OCI-LY3 (cell line): ENCODE data around the gene NRXN2.

ENCODE experiments used
- H2AFZ ChIP-seq: fragments of 200-600, 300-600 bp; shearing (Covaris generic); 2 replicates; pipeline ENCODE4 v1.6.0; 2014; ENCODE audit warnings: antibody characterized with exemption, low read depth, low read length
- H3K27ac ChIP-seq: fragments of 200-600, 300-600 bp; sonication (generic); 2 replicates; pipeline ENCODE4 v1.5.1; 2014; ENCODE audit warnings: mild to moderate bottlenecking, low read length, moderate library complexity, mixed read lengths
- H3K27me3 ChIP-seq: fragments of 200-600, 300-600 bp; sonication (generic); 2 replicates; pipeline ENCODE4 v1.6.1; 2014; ENCODE audit warnings: low read depth, low read length, mixed read lengths
- H3K36me3 ChIP-seq: fragments of 200-600, 300-600 bp; sonication (generic); replicated peaks from 2 replicates; pipeline ENCODE3; 2014; ENCODE audit warnings: low read depth, low read length, mixed read lengths
- H3K4me1 ChIP-seq: fragments of 300-600, 200-600 bp; sonication (generic); 2 replicates; pipeline ENCODE4 v1.6.1; 2014; ENCODE audit warnings: low read length, mixed read lengths
- H3K4me2 ChIP-seq: fragments of 200-600, 300-600 bp; sonication (generic); 2 replicates; pipeline ENCODE4 v1.6.1; 2014; ENCODE audit warnings: low read length, mixed read lengths
- H3K4me3 ChIP-seq: fragments of 300-600, 200-600 bp; sonication (generic); 2 replicates; pipeline ENCODE4 v1.5.1; 2014; ENCODE audit warnings: antibody characterized with exemption, mild to moderate bottlenecking, low read length, moderate library complexity
- H3K79me2 ChIP-seq: fragments of 300-600, 200-600 bp; shearing (Covaris generic); 2 replicates; pipeline ENCODE4 v1.6.1; 2014; ENCODE audit warnings: mild to moderate bottlenecking, low read length, mixed read lengths
- H3K9ac ChIP-seq: fragments of 300-600, 200-600 bp; shearing (Covaris generic); 2 replicates; pipeline ENCODE4 v1.6.0; 2014; ENCODE audit warnings: mild to moderate bottlenecking, low read length, moderate library complexity
- H3K9me3 ChIP-seq: fragments of 200-600, 300-600 bp; shearing (Covaris generic); 2 replicates; pipeline ENCODE4 v1.6.1; 2014; ENCODE audit warnings: low read length, mixed read lengths; ENCODE audit not compliant: insufficient read depth
- H4K20me1 ChIP-seq: fragments of 200-600, 300-600 bp; sonication (generic); 2 replicates; pipeline ENCODE4 v1.6.1; 2016; ENCODE audit warnings: low read length, mixed read lengths; ENCODE audit not compliant: insufficient read depth
- EZH2phosphoT487 ChIP-seq: fragments of 200-600 bp; shearing (Covaris generic); IDR thresholded peaks from 2 replicates; pipeline ENCODE4 v1.6.1; 2018; ENCODE audit warnings: antibody characterized with exemption, mixed run types, low read depth
- TF ChIP-seq, protein P1 (sequence below): fragments of 200-600, 300-600 bp; sonication (generic); IDR thresholded peaks from 2 replicates; pipeline ENCODE4 v1.5.1; 2014; ENCODE audit warnings: antibody characterized with exemption, low read length, low read depth

Gene NRXN2

DNA sequence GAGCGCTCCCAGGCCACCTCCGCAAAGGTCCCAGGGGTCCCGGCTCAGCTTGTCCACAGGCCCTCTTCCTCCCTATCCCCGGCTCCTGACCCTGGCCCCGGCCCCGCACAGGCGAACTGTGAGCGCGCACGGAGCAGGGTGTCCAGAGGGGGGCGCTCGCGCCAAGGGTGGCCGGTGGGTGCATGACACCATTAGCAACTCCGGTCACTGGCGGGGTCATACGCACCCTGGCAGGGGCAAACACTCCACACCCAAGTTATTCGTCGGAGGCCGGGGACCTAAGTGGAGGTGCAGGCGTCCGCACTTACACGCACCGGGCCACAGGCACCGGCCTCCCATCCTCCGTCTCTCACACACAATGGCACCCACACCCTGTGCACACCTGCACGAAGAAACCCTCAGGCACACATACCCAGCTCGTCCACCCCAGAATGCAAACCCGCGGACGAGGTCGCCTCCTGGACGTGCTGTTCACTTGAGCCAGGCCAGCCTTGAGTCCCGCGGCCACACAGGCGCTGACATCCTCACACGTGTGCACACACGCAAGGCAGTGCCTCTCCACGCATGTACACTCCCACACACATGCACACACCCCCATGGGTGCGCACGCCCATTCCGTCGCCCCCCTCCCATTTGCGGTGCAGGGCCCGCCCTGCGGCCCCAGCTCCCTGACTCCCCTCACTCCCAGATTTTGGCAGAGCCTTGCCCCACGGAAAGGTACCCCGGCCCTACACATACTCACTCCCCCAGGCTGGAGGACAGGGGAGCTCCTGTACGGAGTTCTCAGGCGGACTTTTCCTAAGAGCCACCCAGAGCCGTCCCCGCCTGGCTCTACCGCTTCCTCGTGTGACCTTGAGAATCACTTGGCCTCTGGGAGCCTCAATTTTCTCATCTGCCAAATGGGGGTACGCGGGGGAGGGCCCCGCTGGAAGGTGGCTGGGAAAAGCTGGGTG is 20.9 kb upstream of the NRXN2 start, which contains the start of gene RASGRP2:
Gene RASGRP2 (minus strand): TSS at position 552 of the 953 bp plus-strand sequence. CDS start 1,276 bp downstream, outside the sequence.
- Histone ChIP-seq H2AFZ (peak within 1 kb of the TSS; percentile 37; the same call in 1 of the 2 replicates), H3K27me3 (no peaks in the 10 kb centered on the region), H4K20me1 (no peaks in the 10 kb centered on the region), H3K9ac (peak within 1 kb of the TSS; percentile 93), H3K4me2 (peak within 1 kb of the TSS; percentile 99), H3K79me2 (no peaks in the 10 kb centered on the region), H3K36me3 (no peaks in the 10 kb centered on the region), H3K9me3 (no peaks in the 10 kb centered on the region), H3K4me3 (peak within 1 kb of the TSS; percentile 84), H3K27ac (peak within 1 kb of the TSS; percentile 74), H3K4me1 (peaks cover 27% of the 10 kb centered on the region)
- no peak for TF ChIP-seq EZH2phosphoT487
- TF ChIP-seq, protein P1, sequence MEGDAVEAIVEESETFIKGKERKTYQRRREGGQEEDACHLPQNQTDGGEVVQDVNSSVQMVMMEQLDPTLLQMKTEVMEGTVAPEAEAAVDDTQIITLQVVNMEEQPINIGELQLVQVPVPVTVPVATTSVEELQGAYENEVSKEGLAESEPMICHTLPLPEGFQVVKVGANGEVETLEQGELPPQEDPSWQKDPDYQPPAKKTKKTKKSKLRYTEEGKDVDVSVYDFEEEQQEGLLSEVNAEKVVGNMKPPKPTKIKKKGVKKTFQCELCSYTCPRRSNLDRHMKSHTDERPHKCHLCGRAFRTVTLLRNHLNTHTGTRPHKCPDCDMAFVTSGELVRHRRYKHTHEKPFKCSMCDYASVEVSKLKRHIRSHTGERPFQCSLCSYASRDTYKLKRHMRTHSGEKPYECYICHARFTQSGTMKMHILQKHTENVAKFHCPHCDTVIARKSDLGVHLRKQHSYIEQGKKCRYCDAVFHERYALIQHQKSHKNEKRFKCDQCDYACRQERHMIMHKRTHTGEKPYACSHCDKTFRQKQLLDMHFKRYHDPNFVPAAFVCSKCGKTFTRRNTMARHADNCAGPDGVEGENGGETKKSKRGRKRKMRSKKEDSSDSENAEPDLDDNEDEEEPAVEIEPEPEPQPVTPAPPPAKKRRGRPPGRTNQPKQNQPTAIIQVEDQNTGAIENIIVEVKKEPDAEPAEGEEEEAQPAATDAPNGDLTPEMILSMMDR = peak; percentile 90

DNA sequence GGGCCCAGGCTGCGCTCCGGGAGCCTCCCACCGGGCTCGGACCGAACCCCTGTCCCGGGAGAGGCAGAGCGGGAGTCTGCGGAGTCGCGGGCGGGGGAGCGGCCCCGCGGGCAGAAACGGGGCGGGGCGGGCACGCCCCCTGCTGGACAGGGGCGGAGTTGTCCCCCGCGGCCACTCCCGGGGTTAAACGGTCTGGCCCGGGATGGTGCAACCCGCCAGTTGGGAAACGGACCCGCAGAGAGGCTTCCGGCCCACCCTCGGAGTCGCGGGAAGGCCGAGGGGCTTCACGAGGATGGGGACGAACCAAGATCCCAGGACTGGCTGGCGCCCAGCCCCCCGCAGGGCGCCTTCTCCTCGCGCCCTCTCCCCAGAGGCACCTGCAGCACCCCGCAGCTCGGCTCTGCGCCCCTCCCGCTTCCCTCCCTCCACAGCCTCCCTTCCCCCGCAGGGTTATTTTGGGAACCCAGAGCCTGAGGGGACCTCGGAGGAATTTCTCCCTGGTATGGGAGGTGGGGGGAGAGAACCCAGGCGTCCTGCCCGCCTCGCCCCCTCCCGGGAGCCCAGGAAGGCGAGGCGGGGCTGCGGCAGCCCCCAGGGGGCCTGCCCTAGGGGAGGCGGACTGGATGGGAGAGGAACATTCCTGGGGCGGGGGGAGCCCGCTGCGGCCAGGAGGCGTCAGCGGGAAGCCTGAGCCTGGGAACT is 20.0 kb upstream of the NRXN2 start:
- TF ChIP-seq, protein P1 = peak; percentile 75
- TF ChIP-seq EZH2phosphoT487 = no peak
- Histone ChIP-seq H4K20me1 (no peaks in the 10 kb centered on the region), H3K9me3 (no peaks in the 10 kb centered on the region), H3K9ac (peak overlapping the region; percentile 93), H3K27ac (peak overlapping the region; percentile 25), H3K79me2 (no peaks in the 10 kb centered on the region), H3K4me3 (peak overlapping the region; percentile 84), H3K36me3 (no peaks in the 10 kb centered on the region), H2AFZ (peak overlapping the region; percentile 37; the same call in 1 of the 2 replicates), H3K4me1 (peaks cover 22% of the 10 kb centered on the region), H3K27me3 (no peaks in the 10 kb centered on the region), H3K4me2 (peak overlapping the region; percentile 99)

DNA sequence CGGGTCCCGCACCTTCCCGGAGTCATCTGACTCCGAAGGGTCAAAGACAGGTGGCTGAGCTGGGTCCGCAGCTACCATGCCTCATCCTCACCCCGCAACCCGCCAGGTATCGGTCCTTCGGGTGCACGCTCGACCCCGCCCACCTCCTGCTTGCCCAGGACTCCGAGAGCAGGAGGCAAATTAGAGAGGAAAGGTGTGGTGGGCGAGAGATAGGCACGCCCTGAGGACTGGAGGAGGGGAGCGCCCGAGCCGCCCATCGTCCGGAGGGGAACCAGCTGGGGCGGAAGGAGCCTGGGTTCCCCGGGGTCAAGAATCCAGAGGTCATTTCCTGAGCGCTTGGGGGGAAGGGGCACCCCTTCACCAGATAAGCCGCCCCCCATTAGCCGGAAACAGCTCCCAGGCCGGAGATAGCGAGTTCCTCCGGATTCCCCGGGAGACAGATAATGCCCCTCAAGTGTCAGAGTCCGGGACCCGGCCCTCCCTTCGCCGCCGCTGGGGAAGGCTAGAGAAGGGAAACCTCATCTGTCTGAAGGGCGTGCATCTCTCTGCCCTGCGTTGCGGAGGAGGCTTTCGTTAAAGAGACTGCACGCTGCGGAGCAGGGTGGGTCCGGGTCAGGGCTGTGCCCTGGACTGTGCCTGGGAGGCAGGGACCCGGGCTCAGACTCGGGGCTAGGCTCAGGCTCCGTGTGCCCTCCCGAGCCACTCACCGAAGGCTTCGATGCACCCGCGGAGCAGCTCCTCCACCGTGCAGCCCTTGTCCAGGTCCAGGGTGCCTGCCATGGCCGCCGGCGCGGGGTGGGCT is 19.3 kb upstream of the NRXN2 start:
- TF ChIP-seq, protein P1 = no peak
- no peak for TF ChIP-seq EZH2phosphoT487
- peaks cover 22% of the 10 kb centered on the region for H3K4me1 ChIP-seq
- H3K4me2 ChIP-seq = peak overlapping the region; percentile 99
- no peaks in the 10 kb centered on the region for H4K20me1 ChIP-seq
- no peaks in the 10 kb centered on the region for H3K27me3 ChIP-seq
- no peak overlapping the region; the same call in 1 of the 2 replicates for H3K27ac ChIP-seq
- H3K9ac ChIP-seq = peak overlapping the region; percentile 93
- peak overlapping the region; percentile 84 for H3K4me3 ChIP-seq
- H2AFZ ChIP-seq = no peak overlapping the region; the same call in 1 of the 2 replicates
- H3K9me3 ChIP-seq = no peaks in the 10 kb centered on the region
- H3K36me3 ChIP-seq = no peaks in the 10 kb centered on the region
- no peaks in the 10 kb centered on the region for H3K79me2 ChIP-seq
